Mesothelial cell of epicardium (in vitro differentiated cells): ENCODE data around the gene MBNL1. TPM values are rescaled to one million over a fixed set of nuclear protein-coding genes. Genes with fewer than 3 reads are reported as not detected.

Experiments used
- DNase-seq, 2 experiments: peaks; one replicate each; pipeline ENCODE4 v3.0.0; 2021; ENCODE audit warnings: low spot score in 2 of 2; ENCODE audit not compliant: unreplicated experiment in 2 of 2
- H3K27ac Mint-ChIP-seq: 2 replicates; pipeline ENCODE4 v1.8.0; 2021; ENCODE audit warnings: mixed read lengths
- H3K27me3 Mint-ChIP-seq: 2 replicates; pipeline ENCODE4 v1.8.0; 2021; ENCODE audit warnings: low read depth, mixed read lengths
- H3K36me3 Mint-ChIP-seq: 2 replicates; pipeline ENCODE4 v1.8.0; 2021; ENCODE audit warnings: mixed read lengths
- H3K4me1 Mint-ChIP-seq: 2 replicates; pipeline ENCODE4 v1.8.0; 2021; ENCODE audit warnings: mixed read lengths
- H3K4me3 Mint-ChIP-seq: 2 replicates; pipeline ENCODE4 v1.8.0; 2021; ENCODE audit warnings: mild to moderate bottlenecking, moderate library complexity, mixed read lengths
- H3K9me3 Mint-ChIP-seq: 2 replicates; pipeline ENCODE4 v1.8.0; 2021; ENCODE audit warnings: mixed read lengths
- CTCF ChIP-seq: fragments of 200-600 bp; sonication (generic); IDR thresholded peaks from one replicate; pipeline ENCODE4 v1.5.0; 2021; ENCODE audit warnings: antibody characterized with exemption; ENCODE audit not compliant: unreplicated experiment
- total RNA-seq: library from RNA; stranded (reverse); gene quantifications from 3 replicates; pipeline ENCODE4 v1.2.1, GENCODE V29; 2021

Gene MBNL1
- total RNA-seq, 1 donor from 2014 or later = 74.8 TPM

GRCh38 chr3:152325136-152325535 lies 56.4 kb downstream of the MBNL1 start:
- Mint-ChIP-seq H3K4me1 (peaks cover 11% of the 10 kb centered on the region), H3K4me3 (no peak overlapping the region), H3K27ac (no peak overlapping the region), H3K9me3 (peaks cover 14% of the 10 kb centered on the region), H3K27me3 (no peaks in the 10 kb centered on the region), H3K36me3 (peaks cover 12% of the 10 kb centered on the region)
- no peak for TF ChIP-seq CTCF
- DNase-seq = no peak

- Mint-ChIP-seq H3K27me3 (no peaks in the 10 kb centered on the region), H3K36me3 (peaks cover 12% of the 10 kb centered on the region), H3K4me3 (no peak overlapping the region), H3K27ac (peak overlapping the region; percentile 53), H3K9me3 (peaks cover 14% of the 10 kb centered on the region), H3K4me1 (peaks cover 13% of the 10 kb centered on the region)
- TF ChIP-seq CTCF = no peak
- no peak for DNase-seq
These were observed 58.5 kb downstream of the MBNL1 start for GRCh38 chr3:152327203-152327602.

GRCh38 chr3:152328841-152329240 lies 60.1 kb downstream of the MBNL1 start:
- Mint-ChIP-seq H3K27me3 (no peaks in the 10 kb centered on the region), H3K4me3 (no peak overlapping the region), H3K36me3 (peaks cover 12% of the 10 kb centered on the region), H3K27ac (peak overlapping the region; percentile 66), H3K4me1 (peaks cover 13% of the 10 kb centered on the region), H3K9me3 (peaks cover 14% of the 10 kb centered on the region)
- no peak for TF ChIP-seq CTCF
- DNase-seq = no peak

GRCh38 chr3:152330559-152330958 lies 61.8 kb downstream of the MBNL1 start:
- TF ChIP-seq CTCF = no peak
- peaks cover 9% of the 10 kb centered on the region for H3K9me3 Mint-ChIP-seq
- no peak overlapping the region for H3K27ac Mint-ChIP-seq
- no peak for DNase-seq
- H3K36me3 Mint-ChIP-seq = peaks cover 17% of the 10 kb centered on the region
- no peak overlapping the region for H3K4me3 Mint-ChIP-seq
- H3K4me1 Mint-ChIP-seq = peaks cover 13% of the 10 kb centered on the region
- no peaks in the 10 kb centered on the region for H3K27me3 Mint-ChIP-seq

- Mint-ChIP-seq H3K4me3 (no peak overlapping the region), H3K9me3 (peaks cover 4% of the 10 kb centered on the region), H3K36me3 (peaks cover 15% of the 10 kb centered on the region), H3K27me3 (no peaks in the 10 kb centered on the region), H3K27ac (peak overlapping the region; percentile 21), H3K4me1 (peaks cover 13% of the 10 kb centered on the region)
- DNase-seq = no peak
- TF ChIP-seq CTCF = no peak
These were observed 62.4 kb downstream of the MBNL1 start for GRCh38 chr3:152331018-152331541.

- no peaks in the 10 kb centered on the region for H3K27me3 Mint-ChIP-seq
- H3K4me1 Mint-ChIP-seq = peaks cover 13% of the 10 kb centered on the region
- no peaks in the 10 kb centered on the region for H3K9me3 Mint-ChIP-seq
- H3K36me3 Mint-ChIP-seq = peaks cover 14% of the 10 kb centered on the region
- no peak for TF ChIP-seq CTCF
- no peak overlapping the region for H3K4me3 Mint-ChIP-seq
- no peak for DNase-seq
- H3K27ac Mint-ChIP-seq = no peak overlapping the region
These were observed 63.3 kb downstream of the MBNL1 start for GRCh38 chr3:152331998-152332397.
